Measurements from ENCODE around the gene MAP1LC3B2. TPM values are rescaled to one million over a fixed set of nuclear protein-coding genes. Genes with fewer than 3 reads are reported as not detected.

MAP1LC3B2 gene
- total RNA-seq, 1 donor = 1.1 TPM

DNA sequence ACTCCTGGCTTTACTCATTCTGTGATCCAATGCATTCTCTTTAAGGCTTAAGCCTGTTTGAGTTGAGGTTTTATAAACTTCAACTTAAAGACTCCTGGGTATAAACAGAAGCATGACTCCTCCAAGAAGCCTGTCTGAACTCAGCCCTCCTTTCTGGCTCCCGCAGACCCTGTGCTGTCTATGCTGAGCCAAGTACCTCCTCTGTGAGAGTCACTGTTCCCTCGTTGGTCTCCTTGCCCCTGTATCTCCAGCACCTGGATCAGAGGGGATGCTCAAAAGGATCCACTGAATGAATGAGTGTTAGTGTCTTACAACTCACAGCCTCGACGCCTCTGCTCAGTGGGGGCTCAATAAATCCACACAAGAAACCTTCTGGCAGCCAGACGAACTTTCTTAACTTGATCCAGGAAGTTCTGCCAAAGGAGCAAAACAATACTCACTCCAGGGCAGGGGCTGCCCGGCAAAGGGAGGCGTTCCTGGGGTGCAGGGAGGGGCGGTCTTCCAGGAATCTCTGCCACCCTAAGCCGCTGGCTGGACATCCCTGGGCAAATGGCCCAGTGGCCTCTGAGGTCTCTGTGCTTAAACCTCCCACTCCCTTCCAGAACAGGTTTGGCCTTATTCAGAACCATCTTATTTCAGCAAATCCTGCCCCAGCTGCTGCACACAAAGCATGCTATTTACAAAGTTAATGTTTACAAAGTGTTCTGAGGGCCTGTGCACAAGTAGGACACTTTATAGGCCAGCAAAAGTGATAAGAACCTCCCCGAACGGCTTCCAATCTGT lies 32.9 kb downstream of the MAP1LC3B2 start:
- H3K4me2 ChIP-seq (ENCODE audit: insufficient read depth, low read length) = peak overlapping the region; percentile 28
- no peaks in the 10 kb centered on the region for H3K36me3 ChIP-seq (ENCODE audit: insufficient read depth, low read length)
- H3K4me1 ChIP-seq (ENCODE audit: insufficient read depth, low read length) = peaks cover 9% of the 10 kb centered on the region
- H3K4me3 ChIP-seq (ENCODE audit: insufficient read depth, low read length) = peak overlapping the region; percentile 21
- peak overlapping the region; percentile 83 for H2AFZ ChIP-seq (ENCODE audit: low read length)
- TF ChIP-seq, protein P1, sequence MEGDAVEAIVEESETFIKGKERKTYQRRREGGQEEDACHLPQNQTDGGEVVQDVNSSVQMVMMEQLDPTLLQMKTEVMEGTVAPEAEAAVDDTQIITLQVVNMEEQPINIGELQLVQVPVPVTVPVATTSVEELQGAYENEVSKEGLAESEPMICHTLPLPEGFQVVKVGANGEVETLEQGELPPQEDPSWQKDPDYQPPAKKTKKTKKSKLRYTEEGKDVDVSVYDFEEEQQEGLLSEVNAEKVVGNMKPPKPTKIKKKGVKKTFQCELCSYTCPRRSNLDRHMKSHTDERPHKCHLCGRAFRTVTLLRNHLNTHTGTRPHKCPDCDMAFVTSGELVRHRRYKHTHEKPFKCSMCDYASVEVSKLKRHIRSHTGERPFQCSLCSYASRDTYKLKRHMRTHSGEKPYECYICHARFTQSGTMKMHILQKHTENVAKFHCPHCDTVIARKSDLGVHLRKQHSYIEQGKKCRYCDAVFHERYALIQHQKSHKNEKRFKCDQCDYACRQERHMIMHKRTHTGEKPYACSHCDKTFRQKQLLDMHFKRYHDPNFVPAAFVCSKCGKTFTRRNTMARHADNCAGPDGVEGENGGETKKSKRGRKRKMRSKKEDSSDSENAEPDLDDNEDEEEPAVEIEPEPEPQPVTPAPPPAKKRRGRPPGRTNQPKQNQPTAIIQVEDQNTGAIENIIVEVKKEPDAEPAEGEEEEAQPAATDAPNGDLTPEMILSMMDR (IDR thresholded peaks at IDR 0.05; ENCODE audit: extremely low read depth, low read depth, low read length) = no peak
- DNase-seq (ENCODE audit: insufficient read length, low spot score, missing footprints) = no peak
- no peaks in the 10 kb centered on the region for H4K20me1 ChIP-seq (ENCODE audit: insufficient read depth, low read length)
- no peak overlapping the region for H3K27ac ChIP-seq (ENCODE audit: low read depth, low read length)
- no peaks in the 10 kb centered on the region for H3K79me2 ChIP-seq (ENCODE audit: insufficient read depth, low read length)
- no peaks in the 10 kb centered on the region for H3K9me3 ChIP-seq (ENCODE audit: low read depth, low read length)
- H3K27me3 ChIP-seq (ENCODE audit: insufficient read depth, low read length) = no peaks in the 10 kb centered on the region

DNA sequence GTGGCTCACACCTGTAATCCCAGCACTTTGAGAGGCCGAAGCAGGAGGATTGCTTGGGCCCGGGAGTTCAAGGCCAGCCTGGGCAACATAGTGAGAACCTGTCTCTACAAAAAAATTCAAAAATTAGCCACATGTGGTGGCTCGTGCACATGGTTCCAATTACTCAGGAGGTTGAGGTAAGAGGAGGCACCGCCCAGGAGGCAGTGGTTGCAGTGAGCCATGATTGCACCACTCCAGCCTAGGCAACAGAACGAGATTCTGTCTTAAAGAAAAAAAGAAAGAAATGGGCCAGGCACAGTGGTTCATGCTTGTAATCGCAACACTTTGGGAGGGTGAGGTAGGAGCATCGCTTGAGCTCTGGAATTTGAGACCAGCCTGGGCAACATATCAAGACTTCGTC lies 33.5 kb downstream of the MAP1LC3B2 start:
- no peak overlapping the region for H2AFZ ChIP-seq (ENCODE audit: low read length)
- TF ChIP-seq, protein P1 (IDR thresholded peaks at IDR 0.05; ENCODE audit: extremely low read depth, low read depth, low read length) = no peak
- no peak for DNase-seq (ENCODE audit: insufficient read length, low spot score, missing footprints)

DNA sequence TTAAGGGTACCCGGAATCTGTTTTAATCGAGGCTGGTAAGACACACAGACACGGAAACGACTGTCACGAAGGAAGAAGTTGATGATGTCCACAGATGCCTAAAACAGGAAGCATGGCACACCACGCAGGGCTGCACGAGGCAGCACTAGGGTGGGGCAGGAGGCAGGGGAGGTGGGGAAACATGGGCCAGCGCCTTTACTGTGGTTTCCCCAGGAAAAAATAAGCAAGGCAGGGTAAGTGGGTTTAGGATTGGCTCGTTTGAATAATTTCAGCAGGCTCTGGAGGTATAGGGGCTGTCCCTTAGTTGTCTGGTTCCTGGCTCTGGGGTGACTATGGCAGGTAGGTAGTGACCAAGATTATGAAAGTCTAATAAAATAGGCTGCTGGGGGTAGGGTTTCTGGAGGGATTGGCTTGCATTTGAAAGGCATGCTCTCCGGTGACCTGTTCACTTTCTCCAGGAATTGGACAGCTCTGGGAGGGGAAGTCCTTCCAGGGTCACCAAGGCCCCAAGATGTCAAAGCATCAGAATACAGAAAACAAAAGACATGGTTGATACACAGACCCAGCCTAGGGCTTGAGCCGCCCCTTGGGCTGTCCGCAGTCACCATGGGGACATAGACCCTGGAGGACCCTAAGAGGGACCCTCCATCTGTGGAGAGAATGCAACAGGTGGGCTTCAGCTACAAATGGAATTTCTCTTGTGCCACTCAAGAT lies 35.3 kb downstream of the MAP1LC3B2 start:
- DNase-seq (ENCODE audit: insufficient read length, low spot score, missing footprints) = no peak
- TF ChIP-seq, protein P1 (IDR thresholded peaks at IDR 0.05; ENCODE audit: extremely low read depth, low read depth, low read length) = no peak
- no peaks in the 10 kb centered on the region for H3K36me3 ChIP-seq (ENCODE audit: insufficient read depth, low read length)

More for the DNA sequence above, 33.5 kb downstream of the MAP1LC3B2 start:
- H3K4me1 ChIP-seq (ENCODE audit: insufficient read depth, low read length) = peaks cover 9% of the 10 kb centered on the region
- H4K20me1 ChIP-seq (ENCODE audit: insufficient read depth, low read length) = no peaks in the 10 kb centered on the region
- H3K4me3 ChIP-seq (ENCODE audit: insufficient read depth, low read length) = no peak overlapping the region
- no peaks in the 10 kb centered on the region for H3K36me3 ChIP-seq (ENCODE audit: insufficient read depth, low read length)
- H3K27ac ChIP-seq (ENCODE audit: low read depth, low read length) = no peak overlapping the region
- no peaks in the 10 kb centered on the region for H3K79me2 ChIP-seq (ENCODE audit: insufficient read depth, low read length)
- no peak overlapping the region for H3K4me2 ChIP-seq (ENCODE audit: insufficient read depth, low read length)
- H3K27me3 ChIP-seq (ENCODE audit: insufficient read depth, low read length) = no peaks in the 10 kb centered on the region
- H3K9me3 ChIP-seq (ENCODE audit: low read depth, low read length) = no peaks in the 10 kb centered on the region

DNA sequence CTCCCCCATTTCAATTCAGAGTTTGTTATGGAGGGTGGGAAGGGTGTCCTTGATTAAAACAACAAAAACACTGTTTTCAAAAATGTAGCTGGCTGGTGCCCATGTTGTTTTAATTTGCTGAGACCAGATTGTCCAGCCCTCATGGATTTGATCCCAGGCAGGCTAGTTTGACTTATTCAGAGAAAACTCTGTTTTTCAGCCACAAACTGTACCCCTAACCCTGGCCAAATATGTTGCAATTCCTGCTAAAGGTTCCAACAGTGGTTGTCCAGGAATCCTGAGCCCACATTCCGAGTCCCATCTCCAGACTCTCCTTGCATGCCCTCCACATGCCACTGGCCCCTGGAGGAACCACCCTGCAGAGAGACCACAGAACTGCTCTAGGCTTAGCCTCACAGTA lies 36.0 kb downstream of the MAP1LC3B2 start:
- Histone ChIP-seq H3K4me1 (ENCODE audit: insufficient read depth, low read length) (peaks cover 24% of the 10 kb centered on the region), H3K27me3 (ENCODE audit: insufficient read depth, low read length) (no peaks in the 10 kb centered on the region), H2AFZ (ENCODE audit: low read length) (no peak overlapping the region), H4K20me1 (ENCODE audit: insufficient read depth, low read length) (no peaks in the 10 kb centered on the region), H3K36me3 (ENCODE audit: insufficient read depth, low read length) (no peaks in the 10 kb centered on the region), H3K4me3 (ENCODE audit: insufficient read depth, low read length) (no peak overlapping the region), H3K9me3 (ENCODE audit: low read depth, low read length) (no peaks in the 10 kb centered on the region), H3K4me2 (ENCODE audit: insufficient read depth, low read length) (no peak overlapping the region), H3K79me2 (ENCODE audit: insufficient read depth, low read length) (no peaks in the 10 kb centered on the region), H3K27ac (ENCODE audit: low read depth, low read length) (no peak overlapping the region)
- DNase-seq (ENCODE audit: insufficient read length, low spot score, missing footprints) = no peak
- TF ChIP-seq, protein P1 (IDR thresholded peaks at IDR 0.05; ENCODE audit: extremely low read depth, low read depth, low read length) = no peak

More for the DNA sequence above, 35.3 kb downstream of the MAP1LC3B2 start:
- Histone ChIP-seq H3K4me3 (ENCODE audit: insufficient read depth, low read length) (no peak overlapping the region), H3K27me3 (ENCODE audit: insufficient read depth, low read length) (no peaks in the 10 kb centered on the region), H4K20me1 (ENCODE audit: insufficient read depth, low read length) (no peaks in the 10 kb centered on the region), H3K79me2 (ENCODE audit: insufficient read depth, low read length) (no peaks in the 10 kb centered on the region), H3K27ac (ENCODE audit: low read depth, low read length) (no peak overlapping the region), H3K4me2 (ENCODE audit: insufficient read depth, low read length) (no peak overlapping the region), H2AFZ (ENCODE audit: low read length) (no peak overlapping the region), H3K9me3 (ENCODE audit: low read depth, low read length) (no peaks in the 10 kb centered on the region), H3K4me1 (ENCODE audit: insufficient read depth, low read length) (peaks cover 24% of the 10 kb centered on the region)
